Measurements from ENCODE around the gene USP49.
"Not testable (repeated sequence)": the region's sequence is repeated elsewhere in the genome, so short reads cannot be mapped to it uniquely, and the experiment has no call there.

Gene USP49

DNA sequence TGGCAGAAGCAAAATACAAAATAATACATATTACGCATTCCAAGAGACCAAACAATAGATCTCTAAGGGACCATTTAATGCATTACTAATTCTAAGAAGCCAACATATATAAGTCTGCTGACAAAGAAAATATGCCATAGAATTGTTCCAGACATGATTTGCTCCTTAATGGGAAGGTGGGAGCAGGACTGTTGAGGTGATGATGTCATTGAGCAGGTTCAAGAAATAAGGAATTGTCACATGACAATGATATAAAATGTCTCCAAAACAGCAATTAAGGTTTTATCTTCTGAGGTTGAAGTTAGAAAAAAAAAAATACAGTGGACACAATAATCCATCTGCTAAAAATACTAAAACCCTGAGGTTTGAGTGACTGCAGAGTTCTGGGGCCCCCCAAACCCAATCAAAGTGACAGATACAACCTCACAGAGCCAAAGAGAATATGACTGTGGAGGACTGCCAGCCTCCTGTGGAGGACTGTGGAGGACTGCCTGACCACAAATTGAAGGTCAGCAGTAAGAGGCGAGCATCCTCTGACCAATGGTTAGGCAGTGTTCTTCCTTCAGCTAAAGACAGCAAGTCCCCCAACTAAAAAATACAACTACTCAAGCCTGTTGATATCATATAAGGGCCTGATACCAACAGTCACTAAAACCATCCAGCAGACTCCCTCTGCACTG, 68.7 kb downstream of the USP49 start:
- H3K9me3 Mint-ChIP-seq: no peaks in the 10 kb centered on the region
- no peaks in the 10 kb centered on the region for H3K4me1 Mint-ChIP-seq (ENCODE audit: low read depth in 2 of 2)
- H3K27me3 Mint-ChIP-seq: no peaks in the 10 kb centered on the region
- ATAC-seq (replicated peaks): no peak
- DNase-seq: no peak
- no peaks in the 10 kb centered on the region for H3K36me3 Mint-ChIP-seq (ENCODE audit: insufficient read depth)
- no peak overlapping the region for H3K4me3 Mint-ChIP-seq
- H3K27ac Mint-ChIP-seq: no peak overlapping the region

GRCh38 chr6:41824571-41825569, 70.3 kb downstream of the USP49 start:
- no peaks in the 10 kb centered on the region for H3K27me3 Mint-ChIP-seq
- H3K36me3 Mint-ChIP-seq (ENCODE audit: insufficient read depth): no peaks in the 10 kb centered on the region
- DNase-seq (no peak), ATAC-seq (replicated peaks) (no peak)
- no peaks in the 10 kb centered on the region for H3K4me1 Mint-ChIP-seq (ENCODE audit: low read depth in 2 of 2)
- no peak overlapping the region for H3K4me3 Mint-ChIP-seq
- H3K9me3 Mint-ChIP-seq: no peaks in the 10 kb centered on the region
- no peak overlapping the region for H3K27ac Mint-ChIP-seq

- no peaks in the 10 kb centered on the region for H3K27me3 Mint-ChIP-seq
- DNase-seq: no peak
- H3K4me3 Mint-ChIP-seq: no peak overlapping the region
- no peaks in the 10 kb centered on the region for H3K4me1 Mint-ChIP-seq (ENCODE audit: low read depth in 2 of 2)
- no peaks in the 10 kb centered on the region for H3K36me3 Mint-ChIP-seq (ENCODE audit: insufficient read depth)
- H3K27ac Mint-ChIP-seq: no peak overlapping the region
- no peaks in the 10 kb centered on the region for H3K9me3 Mint-ChIP-seq
- no peak for ATAC-seq (replicated peaks)
These were observed 72.0 kb downstream of the USP49 start for GRCh38 chr6:41823178-41823577.

- H3K4me1 Mint-ChIP-seq (ENCODE audit: low read depth in 2 of 2): no peaks in the 10 kb centered on the region
- no peaks in the 10 kb centered on the region for H3K36me3 Mint-ChIP-seq (ENCODE audit: insufficient read depth)
- no peak overlapping the region for H3K4me3 Mint-ChIP-seq
- no peaks in the 10 kb centered on the region for H3K9me3 Mint-ChIP-seq
- H3K27ac Mint-ChIP-seq: no peak overlapping the region
- ATAC-seq (replicated peaks): no peak
- no peaks in the 10 kb centered on the region for H3K27me3 Mint-ChIP-seq
- DNase-seq: no peak
These were observed 73.2 kb downstream of the USP49 start for GRCh38 chr6:41822021-41822420.

DNA sequence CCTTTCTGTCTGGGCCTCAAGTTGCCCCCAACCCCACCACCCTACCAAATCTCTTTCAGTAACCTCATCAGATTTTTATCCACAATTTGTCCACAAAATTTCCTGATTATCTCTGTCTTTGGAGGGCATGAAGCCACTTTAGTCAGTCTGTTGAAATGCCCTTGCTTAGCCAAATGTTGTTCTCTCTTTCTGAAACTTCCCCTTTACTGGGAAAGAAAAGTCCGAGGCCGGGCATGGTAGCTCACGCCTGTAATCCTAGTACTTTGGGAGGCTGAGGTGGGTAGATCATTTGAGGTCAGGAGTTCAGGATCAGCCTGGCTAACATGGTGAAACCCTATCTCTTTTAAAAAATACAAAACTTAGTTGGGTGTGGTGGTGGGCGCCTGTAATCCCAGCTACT, 73.9 kb downstream of the USP49 start:
- H3K4me1 Mint-ChIP-seq (ENCODE audit: low read depth in 2 of 2): no peaks in the 10 kb centered on the region
- no peaks in the 10 kb centered on the region for H3K27me3 Mint-ChIP-seq
- ATAC-seq (replicated peaks): no peak
- no peak for DNase-seq
- no peak overlapping the region for H3K4me3 Mint-ChIP-seq
- H3K9me3 Mint-ChIP-seq: no peaks in the 10 kb centered on the region
- no peaks in the 10 kb centered on the region for H3K36me3 Mint-ChIP-seq (ENCODE audit: insufficient read depth)
- H3K27ac Mint-ChIP-seq: no peak overlapping the region

DNA sequence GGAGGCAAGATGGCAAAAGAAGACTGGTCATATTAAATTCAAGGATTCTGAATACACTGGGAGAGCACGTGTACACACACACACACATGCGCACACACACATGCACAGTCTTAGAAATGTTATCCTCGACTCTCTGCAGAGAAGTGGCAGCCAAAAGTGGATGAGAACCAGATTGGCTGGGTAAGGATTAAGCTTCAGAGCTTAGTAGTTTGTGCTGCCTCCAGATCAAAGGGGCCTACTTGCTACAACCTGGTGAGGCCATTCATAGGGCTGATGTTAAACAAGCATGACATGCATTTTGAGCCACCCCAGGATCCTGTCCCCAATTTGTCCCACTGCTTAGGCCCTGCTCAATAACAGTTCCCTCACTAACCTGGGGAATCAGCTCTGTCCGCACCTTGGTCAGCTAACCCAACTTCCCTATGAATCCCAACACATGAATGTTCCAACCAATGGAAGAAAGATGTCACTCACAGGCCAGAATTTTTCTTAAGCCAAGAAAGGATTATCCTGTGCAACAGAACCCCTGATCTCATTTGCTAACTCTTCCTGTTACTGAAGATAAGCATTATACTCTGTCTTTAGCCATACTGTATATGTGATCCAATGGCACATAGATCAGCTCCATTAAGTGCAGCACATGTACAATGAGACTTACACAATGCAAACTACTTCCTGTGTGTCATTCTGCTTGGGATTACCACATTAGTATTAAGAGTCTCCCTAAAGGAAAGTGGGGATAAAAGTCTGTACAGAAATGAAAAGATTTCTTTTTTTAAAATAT, 76.7 kb downstream of the USP49 start:
- ATAC-seq (replicated peaks) (no peak), DNase-seq (no peak)
- Mint-ChIP-seq H3K27ac (no peak overlapping the region), H3K9me3 (no peaks in the 10 kb centered on the region), H3K36me3 (ENCODE audit: insufficient read depth) (no peaks in the 10 kb centered on the region), H3K27me3 (no peaks in the 10 kb centered on the region), H3K4me1 (ENCODE audit: low read depth in 2 of 2) (no peaks in the 10 kb centered on the region), H3K4me3 (no peak overlapping the region)

- Mint-ChIP-seq H3K27ac (no peak overlapping the region), H3K27me3 (no peaks in the 10 kb centered on the region), H3K4me1 (ENCODE audit: low read depth in 2 of 2) (no peaks in the 10 kb centered on the region)
These were observed 79.6 kb downstream of the USP49 start for GRCh38 chr6:41815587-41815986.

DNA sequence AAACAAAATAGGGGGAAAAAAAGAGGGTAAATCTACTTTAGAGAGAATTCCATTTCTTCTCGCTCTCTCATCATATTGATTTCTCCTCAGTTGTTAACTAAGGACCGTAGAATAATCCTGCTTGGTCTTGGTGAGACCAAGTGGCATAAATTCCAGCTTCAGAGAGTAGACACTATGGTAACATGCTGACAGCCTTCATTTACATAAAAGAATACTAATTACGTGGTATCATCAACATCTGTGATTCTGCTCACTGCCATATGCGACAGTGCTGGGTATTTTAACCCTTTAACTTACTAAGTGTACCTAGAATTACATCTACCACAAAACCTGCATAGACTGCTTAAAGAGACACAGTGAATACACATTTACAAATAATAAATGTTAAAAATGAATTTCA, 80.5 kb downstream of the USP49 start:
- no peak for DNase-seq
- Mint-ChIP-seq H3K36me3 (ENCODE audit: insufficient read depth) (no peaks in the 10 kb centered on the region), H3K27ac (no peak overlapping the region), H3K4me3 (no peak overlapping the region), H3K4me1 (ENCODE audit: low read depth in 2 of 2) (no peaks in the 10 kb centered on the region), H3K9me3 (no peaks in the 10 kb centered on the region), H3K27me3 (no peaks in the 10 kb centered on the region)
- ATAC-seq (replicated peaks): no peak

More at GRCh38 chr6:41815587-41815986, 79.6 kb downstream of the USP49 start:
- no peak overlapping the region for H3K4me3 Mint-ChIP-seq
- ATAC-seq (replicated peaks) (no peak), DNase-seq (no peak)
- no peaks in the 10 kb centered on the region for H3K36me3 Mint-ChIP-seq (ENCODE audit: insufficient read depth)
- H3K9me3 Mint-ChIP-seq: no peaks in the 10 kb centered on the region

- DNase-seq: no peak
- Mint-ChIP-seq H3K27me3 (no peaks in the 10 kb centered on the region), H3K36me3 (ENCODE audit: insufficient read depth) (no peaks in the 10 kb centered on the region), H3K4me1 (ENCODE audit: low read depth in 2 of 2) (no peaks in the 10 kb centered on the region), H3K27ac (no peak overlapping the region), H3K4me3 (no peak overlapping the region), H3K9me3 (no peaks in the 10 kb centered on the region)
- ATAC-seq (replicated peaks): no peak
These were observed 81.2 kb downstream of the USP49 start for GRCh38 chr6:41813956-41814355.

DNA sequence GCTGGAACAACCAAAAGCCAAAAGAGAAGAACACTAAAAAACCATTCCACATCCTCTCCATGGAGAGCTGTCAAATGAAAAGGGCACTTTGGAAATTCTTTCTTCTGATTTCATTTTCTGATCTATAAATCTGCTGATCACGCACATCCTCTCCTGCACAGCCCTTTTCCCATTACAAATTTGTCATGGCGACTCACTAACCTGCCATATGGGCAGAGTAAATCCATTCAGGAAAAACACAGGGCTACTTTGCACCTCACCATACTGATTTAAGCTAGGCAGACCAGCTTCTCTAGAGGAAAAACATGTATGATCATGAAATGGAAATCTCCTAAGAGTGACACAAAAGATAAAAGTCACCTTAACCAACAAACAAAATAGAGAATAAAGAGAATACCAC, 81.7 kb downstream of the USP49 start:
- no peak overlapping the region for H3K4me3 Mint-ChIP-seq
- H3K27me3 Mint-ChIP-seq: no peaks in the 10 kb centered on the region

GRCh38 chr6:41811946-41812345, 83.2 kb downstream of the USP49 start:
- ATAC-seq (replicated peaks); H3K9me3 Mint-ChIP-seq; H3K27ac Mint-ChIP-seq; DNase-seq; H3K36me3 Mint-ChIP-seq (ENCODE audit: insufficient read depth); H3K27me3 Mint-ChIP-seq; H3K4me1 Mint-ChIP-seq (ENCODE audit: low read depth in 2 of 2); H3K4me3 Mint-ChIP-seq: not testable (repeated sequence)

More for the DNA sequence above, 81.7 kb downstream of the USP49 start:
- Mint-ChIP-seq H3K36me3 (ENCODE audit: insufficient read depth) (no peaks in the 10 kb centered on the region), H3K27ac (no peak overlapping the region), H3K4me1 (ENCODE audit: low read depth in 2 of 2) (no peaks in the 10 kb centered on the region), H3K9me3 (no peaks in the 10 kb centered on the region)
- ATAC-seq (replicated peaks): no peak
- no peak for DNase-seq

DNA sequence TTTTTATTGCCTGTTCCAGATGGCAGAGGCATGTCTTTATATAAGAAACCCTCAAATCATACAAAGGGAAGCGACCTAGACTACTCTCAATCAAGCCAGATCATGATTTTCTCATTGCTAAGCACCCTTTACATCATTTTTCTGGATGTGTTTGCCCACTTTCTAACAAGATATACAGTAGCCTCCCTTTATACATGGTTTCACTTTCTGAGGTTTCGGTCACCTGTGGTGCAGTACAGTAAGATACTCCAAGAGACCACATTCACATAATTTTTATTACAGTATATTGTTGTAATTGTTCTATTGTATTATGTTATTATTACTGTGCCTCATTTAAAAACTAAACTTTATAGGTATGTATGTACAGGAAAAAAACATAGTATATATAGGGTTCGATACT, 84.1 kb downstream of the USP49 start:
- Mint-ChIP-seq H3K27ac (no peak overlapping the region), H3K36me3 (ENCODE audit: insufficient read depth) (no peaks in the 10 kb centered on the region), H3K27me3 (no peaks in the 10 kb centered on the region), H3K9me3 (no peaks in the 10 kb centered on the region), H3K4me3 (no peak overlapping the region), H3K4me1 (ENCODE audit: low read depth in 2 of 2) (no peaks in the 10 kb centered on the region)
- DNase-seq (no peak), ATAC-seq (replicated peaks) (no peak)

Measured in effector memory CD8-positive, alpha-beta T cell (primary cell).